ENCODE results near the gene SAFB. TPM values are rescaled to one million over a fixed set of nuclear protein-coding genes. Genes with fewer than 3 reads are reported as not detected.

SAFB gene
- total and polyA plus RNA-seq, 2 of the 4 experiments (the other 2 are of a cell fraction) = 18.5 to 41.2 TPM

DNA sequence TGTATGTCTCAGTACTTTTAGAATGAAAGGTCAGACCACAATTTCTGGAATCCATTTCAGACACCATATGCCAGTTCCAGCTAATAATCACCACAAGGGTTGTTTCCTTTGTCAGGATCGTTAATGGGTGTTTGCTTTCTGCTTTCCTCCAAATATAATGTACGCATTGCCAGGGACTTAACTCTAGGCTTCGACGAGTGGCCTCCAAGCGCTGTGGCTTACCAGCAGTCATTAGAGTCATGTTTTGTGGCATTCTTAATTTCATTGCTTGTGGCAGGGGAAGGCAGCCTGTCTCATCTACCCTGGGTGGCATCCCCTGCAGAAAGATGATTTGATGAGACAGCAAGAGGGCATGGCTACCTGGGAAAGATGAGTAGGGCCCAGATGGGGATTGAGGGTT is 22.5 kb downstream of the SAFB start:
- intact Hi-C loops (cut with micrococcal nuclease) (no loop called here), in situ Hi-C loops (cut with MboI; ENCODE audit: low sequenced_read_pairs) (no loop called here), dilution Hi-C loops (cut with HindIII; ENCODE audit: low sequenced_read_pairs, unreplicated experiment) (no loop called here)
- ATAC-seq (ENCODE audit: low read depth) (no peak), DNase-seq (no peak)
- Histone ChIP-seq H4K91ac (ENCODE audit: insufficient read depth, low read depth, low read length) (no peak overlapping the region), H3K4ac (ENCODE audit: low read depth, low read length) (no peak overlapping the region), H3K36me3 (ENCODE audit: control insufficient read depth, insufficient read depth, low read length) (peaks cover 51% of the 10 kb centered on the region), H3K4me1 (ENCODE audit: control insufficient read depth, insufficient read depth, low read length) (no peaks in the 10 kb centered on the region), H3K23ac (ENCODE audit: low read depth, low read length) (no peak overlapping the region), H3K4me2 (ENCODE audit: low read depth, low read length) (no peak overlapping the region), H2AK5ac (ENCODE audit: low read depth, low read length) (no peak overlapping the region), H3K27me3 (ENCODE audit: control insufficient read depth, insufficient read depth, low read length) (no peaks in the 10 kb centered on the region), H2BK15ac (ENCODE audit: low read depth, low read length) (no peak overlapping the region), H2BK20ac (ENCODE audit: low read depth, low read length) (no peak overlapping the region), H3K79me1 (ENCODE audit: low read depth in 1 of 2, low read length in 2 of 2) (peaks cover 39 to 78% of the 10 kb centered on the region in 2 experiments), H4K8ac (ENCODE audit: low read depth in 2 of 2, low read length in 2 of 2) (no peak overlapping the region), H3K18ac (ENCODE audit: low read depth, low read length) (no peak overlapping the region), H3K4me3 (ENCODE audit: insufficient read depth, low read depth, low read length) (no peak overlapping the region), H2BK120ac (ENCODE audit: low read depth, low read length) (no peak overlapping the region), H2AK9ac (replicated peaks; ENCODE audit: low read depth, low read length, poor library complexity) (no peak overlapping the region), H4K20me1 (ENCODE audit: insufficient read depth, low read length) (peaks cover 60% of the 10 kb centered on the region), H3K14ac (replicated peaks; ENCODE audit: low read depth, low read length) (no peak overlapping the region), H4K5ac (ENCODE audit: low read depth, low read length) (no peak overlapping the region), H2BK5ac (ENCODE audit: low read depth, low read length, poor library complexity, severe bottlenecking) (no peak overlapping the region), H3K9me3 (ENCODE audit: control insufficient read depth, insufficient read depth, low read length) (no peaks in the 10 kb centered on the region), H3K9me1 (ENCODE audit: insufficient read depth, low read length) (peaks cover 25% of the 10 kb centered on the region), H3K56ac (ENCODE audit: extremely low read depth, insufficient read depth, low read length) (no peak overlapping the region), H3K27ac (ENCODE audit: insufficient read depth, low read length) (no peak overlapping the region), H2AFZ (replicated peaks; ENCODE audit: low read length, poor library complexity) (no peak overlapping the region), H3K9ac (ENCODE audit: low read depth, low read length) (no peak overlapping the region)
- ChIA-PET CTCF (no interaction called here), POLR2A (ENCODE audit: unreplicated experiment) (interaction anchor here (1.0 kb wide), 1 partner anchor 23 kb away, joined by 5 read pairs; the partner anchor contains the start of genes SAFB and SAFB2)
- no CpG with 5 or more reads among the region's 5 CpGs for WGBS, 2 experiments (ENCODE audit: extremely low coverage in 2 of 2, insufficient read length in 1 of 2)
- no TSS peak for BruUV-seq (replicated peaks)
- no peak for TF ChIP-seq FOS (IDR thresholded peaks at IDR 0.05; ENCODE audit: low read depth, low read length)
- no peak for TF ChIP-seq NFE2L2 (IDR thresholded peaks at IDR 0.05; ENCODE audit: low read depth, low read length)
- TF ChIP-seq RAD21 (IDR thresholded peaks at IDR 0.05; ENCODE audit: low read length) = no peak
- TF ChIP-seq BHLHE40 (IDR thresholded peaks at IDR 0.05; ENCODE audit: low read depth, low read length) = no peak
